ENCODE results near the gene PARD6B.
"Not testable (repeated sequence)": the region's sequence is repeated elsewhere in the genome, so short reads cannot be mapped to it uniquely, and the experiment has no call there.

- TF ChIP-seq CTCF (IDR thresholded peaks at IDR 0.05; ENCODE audit: insufficient read depth, low read length, poor library complexity, severe bottlenecking); EZH2phosphoT487 (conservative IDR thresholded peaks at IDR 0.05; ENCODE audit: low read length): not testable (repeated sequence)
Measured at GRCh38 chr20:50703651-50704438, 27.5 kb upstream of the PARD6B start.

Data from SU-DHL-6 (cell line).